ENCODE measurements around the gene PHACTR2.
"Not testable (repeated sequence)": the region's sequence is repeated elsewhere in the genome, so short reads cannot be mapped to it uniquely, and the experiment has no call there.

The PHACTR2 gene

DNA sequence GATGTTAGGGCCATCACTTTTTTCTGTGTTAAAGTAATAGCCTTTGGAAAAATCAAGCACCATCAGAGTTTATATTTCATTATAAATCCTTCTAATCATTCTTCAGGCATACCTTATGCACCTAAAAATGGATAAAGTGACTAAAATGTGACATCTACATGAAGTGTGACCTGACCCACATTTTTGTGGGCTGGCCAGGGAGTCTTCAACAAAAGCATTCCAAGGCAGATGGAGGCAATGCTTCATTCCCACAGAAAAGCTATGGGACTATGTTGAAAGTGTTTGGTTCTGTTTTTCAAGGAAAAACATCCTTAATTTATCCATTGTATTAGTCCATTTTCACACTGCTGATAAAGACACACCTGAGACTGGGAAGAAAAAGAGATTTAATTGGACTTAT lies 106.6 kb downstream of the PHACTR2 start:
- H3K27me3 ChIP-seq (ENCODE audit: control insufficient read depth, insufficient read depth, low read length) = no peaks in the 10 kb centered on the region
- DNase-seq (ENCODE audit: low read depth, low spot score) = no peak
- H3K4me3 ChIP-seq (ENCODE audit: low read length) = no peak overlapping the region
- no peak overlapping the region for H3K27ac ChIP-seq (ENCODE audit: low read length)
- no peaks in the 10 kb centered on the region for H3K4me1 ChIP-seq (ENCODE audit: control insufficient read depth, insufficient read depth, low read length)
- H3K9me3 ChIP-seq (ENCODE audit: control insufficient read depth, insufficient read depth, low read length) = no peaks in the 10 kb centered on the region
- H3K36me3 ChIP-seq (ENCODE audit: control insufficient read depth, insufficient read depth, low read length) = peaks cover 6% of the 10 kb centered on the region; the same call in 1 of the 2 replicates

DNA sequence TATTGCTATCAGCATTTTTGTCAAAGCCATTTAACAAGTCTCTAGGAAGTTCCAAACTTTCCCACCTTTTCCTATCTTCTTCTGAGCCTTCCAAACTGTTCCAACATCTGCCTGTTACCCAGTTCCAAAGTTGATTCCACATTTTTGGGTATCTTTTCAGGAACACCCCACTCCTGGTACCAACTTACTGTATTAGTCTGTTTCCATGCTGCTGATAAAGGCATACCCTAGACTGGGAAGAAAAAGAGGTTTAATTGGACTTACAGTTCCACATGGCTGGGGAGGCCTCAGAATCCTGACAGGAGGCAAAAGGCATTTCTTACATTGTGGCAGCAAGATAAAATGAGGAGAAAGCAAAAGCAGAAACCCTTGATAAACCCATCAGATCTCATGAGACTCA lies 108.6 kb downstream of the PHACTR2 start:
- H3K27ac ChIP-seq (ENCODE audit: low read length); DNase-seq (ENCODE audit: low read depth, low spot score); H3K36me3 ChIP-seq (ENCODE audit: control insufficient read depth, insufficient read depth, low read length); H3K27me3 ChIP-seq (ENCODE audit: control insufficient read depth, insufficient read depth, low read length); H3K4me3 ChIP-seq (ENCODE audit: low read length); H3K4me1 ChIP-seq (ENCODE audit: control insufficient read depth, insufficient read depth, low read length); H3K9me3 ChIP-seq (ENCODE audit: control insufficient read depth, insufficient read depth, low read length): not testable (repeated sequence)

DNA sequence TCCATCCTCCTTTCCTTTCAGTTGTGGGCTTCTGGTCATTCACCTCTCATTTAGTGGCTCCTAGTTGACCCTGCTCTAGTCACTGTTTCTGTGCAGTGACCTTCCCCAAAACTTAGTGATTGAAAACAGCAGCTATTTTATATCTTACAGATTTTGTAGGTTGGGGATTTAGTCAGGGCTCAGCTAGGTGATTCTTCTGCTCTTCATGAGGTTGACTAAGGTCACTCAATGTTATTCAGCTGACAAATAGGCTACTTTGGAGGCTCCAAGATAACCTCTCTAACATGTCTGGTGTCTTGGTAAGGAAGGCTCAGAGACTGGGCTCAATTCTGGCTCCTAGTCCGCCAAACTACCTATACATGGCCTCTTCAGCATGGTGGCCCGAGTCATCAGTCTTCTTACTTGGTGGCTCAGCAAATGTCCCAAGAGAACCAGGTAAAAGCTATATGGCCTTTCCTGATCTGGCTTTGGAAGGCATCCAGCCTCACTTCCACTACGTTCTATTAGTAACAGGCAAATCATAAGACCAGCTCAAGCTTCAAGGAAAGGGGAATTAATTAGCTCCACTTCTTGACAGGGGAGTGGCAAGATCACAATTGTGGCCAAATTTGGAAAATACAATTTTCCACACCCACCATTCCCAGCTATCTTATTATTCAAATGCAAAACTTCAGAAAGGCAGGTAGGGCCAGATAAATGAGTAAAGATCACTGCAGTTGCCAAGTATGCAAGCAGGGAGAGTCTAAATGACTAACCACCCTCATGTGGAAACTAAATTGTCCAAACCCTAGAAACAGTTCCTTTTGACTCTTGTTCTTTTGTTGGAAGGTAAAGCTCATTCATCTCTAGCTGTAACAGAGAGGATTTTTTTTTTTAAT lies 114.9 kb downstream of the PHACTR2 start:
- DNase-seq (ENCODE audit: low read depth, low spot score) = no peak
- Histone ChIP-seq H3K4me1 (ENCODE audit: control insufficient read depth, insufficient read depth, low read length) (no peaks in the 10 kb centered on the region), H3K4me3 (ENCODE audit: low read length) (no peak overlapping the region), H3K27me3 (ENCODE audit: control insufficient read depth, insufficient read depth, low read length) (no peaks in the 10 kb centered on the region), H3K27ac (ENCODE audit: low read length) (no peak overlapping the region), H3K36me3 (ENCODE audit: control insufficient read depth, insufficient read depth, low read length) (peaks cover 6% of the 10 kb centered on the region; the same call in 1 of the 2 replicates), H3K9me3 (ENCODE audit: control insufficient read depth, insufficient read depth, low read length) (no peaks in the 10 kb centered on the region)
- no CpG with 5 or more reads among the region's 3 CpGs for WGBS (ENCODE audit: insufficient coverage, insufficient read length)

DNA sequence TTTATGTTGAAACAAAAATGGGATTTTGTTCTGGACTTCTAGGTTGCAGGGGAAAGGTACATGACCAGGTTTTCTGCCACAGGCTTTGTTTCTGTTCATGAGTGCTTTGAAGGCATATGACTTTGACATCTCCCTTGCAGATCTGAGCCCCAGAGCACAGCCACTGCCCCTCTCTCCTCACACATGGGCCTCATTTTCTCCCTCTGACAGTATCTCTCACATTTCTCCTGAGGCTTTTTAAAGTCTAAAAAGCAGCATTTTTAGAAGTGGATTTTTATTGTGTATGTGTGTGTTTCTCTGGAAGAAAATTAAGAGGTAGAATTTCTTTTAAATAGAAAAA lies 115.5 kb downstream of the PHACTR2 start:
- Histone ChIP-seq H3K36me3 (ENCODE audit: control insufficient read depth, insufficient read depth, low read length) (peaks cover 6% of the 10 kb centered on the region; the same call in 1 of the 2 replicates), H3K27me3 (ENCODE audit: control insufficient read depth, insufficient read depth, low read length) (no peaks in the 10 kb centered on the region), H3K4me1 (ENCODE audit: control insufficient read depth, insufficient read depth, low read length) (no peaks in the 10 kb centered on the region), H3K4me3 (ENCODE audit: low read length) (no peak overlapping the region), H3K9me3 (ENCODE audit: control insufficient read depth, insufficient read depth, low read length) (no peaks in the 10 kb centered on the region), H3K27ac (ENCODE audit: low read length) (no peak overlapping the region)
- no peak for DNase-seq (ENCODE audit: low read depth, low spot score)

DNA sequence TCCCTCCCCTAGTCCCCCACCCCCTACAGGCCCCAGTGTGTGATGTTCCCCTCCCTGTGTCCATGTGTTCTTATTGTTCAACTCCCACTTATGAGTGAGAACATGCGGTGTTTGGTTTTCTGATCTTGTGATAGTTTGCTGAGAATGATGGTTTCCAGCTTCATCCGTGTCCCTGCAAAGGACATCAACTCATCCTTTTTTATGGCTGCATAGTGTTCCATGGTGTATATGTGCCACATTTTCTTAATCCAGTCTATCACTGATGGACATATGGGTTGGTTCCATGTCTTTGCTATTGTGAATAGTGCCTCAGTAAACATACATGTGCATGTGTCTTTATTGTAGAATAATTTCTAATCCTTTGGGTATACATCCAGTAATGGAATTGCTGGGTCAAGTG lies 118.8 kb downstream of the PHACTR2 start:
- WGBS (ENCODE audit: insufficient coverage, insufficient read length) = no CpG with 5 or more reads among the region's 2 CpGs
- H3K36me3 ChIP-seq (ENCODE audit: control insufficient read depth, insufficient read depth, low read length); DNase-seq (ENCODE audit: low read depth, low spot score); H3K4me3 ChIP-seq (ENCODE audit: low read length); H3K27me3 ChIP-seq (ENCODE audit: control insufficient read depth, insufficient read depth, low read length); H3K4me1 ChIP-seq (ENCODE audit: control insufficient read depth, insufficient read depth, low read length); H3K9me3 ChIP-seq (ENCODE audit: control insufficient read depth, insufficient read depth, low read length); H3K27ac ChIP-seq (ENCODE audit: low read length): not testable (repeated sequence)

DNA sequence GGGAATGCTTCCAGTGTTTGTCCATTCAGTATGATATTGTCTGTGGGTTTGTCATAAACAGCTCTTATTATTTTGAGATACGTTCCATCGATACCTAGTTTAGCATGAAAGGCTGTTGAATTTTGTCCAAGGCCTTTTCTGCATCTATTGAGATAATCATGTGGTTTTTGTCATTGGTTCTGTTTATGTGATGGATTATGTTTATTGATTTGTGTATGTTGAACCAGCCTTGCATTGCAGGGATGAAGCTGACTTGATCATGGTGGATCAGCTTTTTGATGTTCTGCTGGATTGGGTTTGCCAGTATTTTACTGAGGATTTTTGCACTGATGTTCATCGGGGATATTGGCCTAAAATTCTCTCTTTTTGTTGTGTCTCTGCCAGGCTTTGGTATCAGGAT lies 120.7 kb downstream of the PHACTR2 start:
- not testable (repeated sequence) for H3K4me3 ChIP-seq (ENCODE audit: low read length); H3K9me3 ChIP-seq (ENCODE audit: control insufficient read depth, insufficient read depth, low read length); H3K27ac ChIP-seq (ENCODE audit: low read length); DNase-seq (ENCODE audit: low read depth, low spot score); H3K4me1 ChIP-seq (ENCODE audit: control insufficient read depth, insufficient read depth, low read length); H3K36me3 ChIP-seq (ENCODE audit: control insufficient read depth, insufficient read depth, low read length); H3K27me3 ChIP-seq (ENCODE audit: control insufficient read depth, insufficient read depth, low read length)
- WGBS (ENCODE audit: insufficient coverage, insufficient read length) = no CpG with 5 or more reads among the region's 3 CpGs

DNA sequence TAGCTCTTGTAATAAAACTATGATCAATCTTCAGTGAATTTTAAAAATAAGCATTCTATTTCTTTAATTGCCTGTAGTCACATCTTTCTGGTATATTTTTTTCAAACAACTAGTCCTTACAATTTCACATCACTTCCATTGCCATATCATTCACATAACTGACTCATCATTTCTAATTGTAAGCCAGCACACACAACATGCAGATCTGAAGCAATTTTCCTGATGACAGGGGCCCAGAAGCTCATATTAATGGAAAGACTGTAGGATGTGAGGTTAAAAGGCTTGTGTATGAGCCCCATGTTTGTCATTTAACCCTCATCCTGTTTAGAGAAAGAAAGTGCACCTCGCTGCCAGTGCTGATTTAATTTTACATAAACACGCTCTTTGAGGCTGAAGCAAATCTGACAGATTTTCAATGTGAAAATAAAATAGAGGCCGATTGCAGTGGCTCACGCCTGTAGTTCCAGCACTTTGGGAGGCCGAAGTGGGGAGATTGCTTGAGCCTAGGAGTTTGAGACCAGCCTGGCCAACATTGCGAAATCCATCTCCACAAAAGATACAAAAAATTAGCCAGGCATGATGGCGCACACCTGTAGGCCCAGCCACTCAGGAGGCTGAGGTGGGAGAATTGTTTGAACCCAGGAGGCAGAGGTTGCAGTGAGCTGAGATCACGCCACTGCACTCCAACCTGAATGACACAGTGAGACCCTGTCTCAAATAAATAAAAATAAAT lies 125.2 kb downstream of the PHACTR2 start:
- Histone ChIP-seq H3K36me3 (ENCODE audit: control insufficient read depth, insufficient read depth, low read length) (no peaks in the 10 kb centered on the region; the same call in 1 of the 2 replicates), H3K27me3 (ENCODE audit: control insufficient read depth, insufficient read depth, low read length) (no peaks in the 10 kb centered on the region), H3K9me3 (ENCODE audit: control insufficient read depth, insufficient read depth, low read length) (no peaks in the 10 kb centered on the region), H3K4me3 (ENCODE audit: low read length) (no peak overlapping the region), H3K4me1 (ENCODE audit: control insufficient read depth, insufficient read depth, low read length) (no peaks in the 10 kb centered on the region), H3K27ac (ENCODE audit: low read length) (no peak overlapping the region)
- no CpG with 5 or more reads among the region's 8 CpGs for whole genome bisulfite sequencing (ENCODE audit: insufficient coverage, insufficient read length)
- no peak for DNase-seq (ENCODE audit: low read depth, low spot score)

DNA sequence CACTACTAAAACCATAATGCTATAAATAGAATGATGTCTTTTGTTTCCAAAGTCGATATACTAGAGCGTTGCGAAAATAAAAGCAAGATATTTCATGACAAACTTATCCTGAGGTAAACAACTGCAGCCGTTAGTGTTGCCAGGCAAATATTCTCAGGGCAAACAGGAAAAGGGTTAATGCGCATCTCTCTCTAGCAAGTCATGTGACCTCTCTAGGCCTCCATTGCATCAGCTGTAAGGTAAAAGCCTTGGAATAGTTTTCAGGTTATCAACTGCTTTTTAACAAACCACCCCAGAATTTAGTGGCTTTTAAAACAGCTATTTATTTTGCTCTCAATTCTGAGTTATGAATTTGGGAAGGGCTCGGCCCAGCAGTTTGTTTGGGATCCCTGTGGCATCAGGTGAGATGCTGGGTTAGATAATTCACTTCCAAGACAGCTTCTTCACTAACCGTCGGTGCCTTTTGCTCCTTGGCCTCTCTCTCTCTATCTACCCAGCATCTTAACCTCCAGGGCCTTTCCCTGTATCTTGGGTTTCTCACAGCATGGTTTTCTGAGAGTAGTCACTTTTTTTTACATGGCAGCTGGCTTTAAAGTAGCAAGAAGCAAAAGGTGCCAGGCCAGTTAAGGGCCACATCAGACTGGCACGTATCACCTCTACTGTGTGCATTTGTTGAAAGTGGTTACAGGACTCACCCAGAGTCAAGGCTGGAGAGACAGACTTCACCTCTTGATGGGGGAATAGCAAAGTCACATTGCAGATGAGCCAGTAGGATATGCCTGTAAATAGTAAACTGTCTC lies 126.2 kb downstream of the PHACTR2 start:
- no peak overlapping the region for H3K27ac ChIP-seq (ENCODE audit: low read length)
- no peak overlapping the region for H3K4me3 ChIP-seq (ENCODE audit: low read length)
- no peaks in the 10 kb centered on the region for H3K27me3 ChIP-seq (ENCODE audit: control insufficient read depth, insufficient read depth, low read length)
- WGBS (ENCODE audit: insufficient coverage, insufficient read length) = no CpG with 5 or more reads among the region's 9 CpGs
- DNase-seq (ENCODE audit: low read depth, low spot score) = no peak
- H3K36me3 ChIP-seq (ENCODE audit: control insufficient read depth, insufficient read depth, low read length) = no peaks in the 10 kb centered on the region; the same call in 1 of the 2 replicates
- H3K4me1 ChIP-seq (ENCODE audit: control insufficient read depth, insufficient read depth, low read length) = no peaks in the 10 kb centered on the region
- H3K9me3 ChIP-seq (ENCODE audit: control insufficient read depth, insufficient read depth, low read length) = no peaks in the 10 kb centered on the region

DNA sequence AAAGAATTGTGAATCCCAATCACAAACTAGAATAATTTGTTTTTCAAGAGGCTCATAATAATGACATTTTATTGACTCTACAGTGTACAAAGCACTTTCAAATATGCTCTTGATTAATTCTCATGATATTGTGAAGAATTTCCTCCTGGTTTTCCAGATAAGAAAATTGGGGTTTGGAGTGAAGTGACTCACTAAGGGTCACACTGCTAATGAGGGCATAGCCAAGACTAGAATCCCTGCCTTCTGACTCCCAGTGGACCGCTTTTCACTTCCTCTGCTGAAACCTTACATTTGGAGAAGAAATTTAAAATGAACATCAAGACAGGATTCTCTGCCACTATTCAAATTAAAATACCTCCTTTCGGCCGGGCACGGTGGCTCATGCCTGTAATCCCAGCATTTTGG lies 127.1 kb downstream of the PHACTR2 start:
- Histone ChIP-seq H3K4me3 (ENCODE audit: low read length) (no peak overlapping the region), H3K27ac (ENCODE audit: low read length) (no peak overlapping the region), H3K4me1 (ENCODE audit: control insufficient read depth, insufficient read depth, low read length) (no peaks in the 10 kb centered on the region), H3K27me3 (ENCODE audit: control insufficient read depth, insufficient read depth, low read length) (no peaks in the 10 kb centered on the region), H3K36me3 (ENCODE audit: control insufficient read depth, insufficient read depth, low read length) (no peaks in the 10 kb centered on the region; the same call in 1 of the 2 replicates), H3K9me3 (ENCODE audit: control insufficient read depth, insufficient read depth, low read length) (no peaks in the 10 kb centered on the region)
- WGBS (ENCODE audit: insufficient coverage, insufficient read length) = no CpG with 5 or more reads among the region's 4 CpGs
- DNase-seq (ENCODE audit: low read depth, low spot score) = no peak

DNA sequence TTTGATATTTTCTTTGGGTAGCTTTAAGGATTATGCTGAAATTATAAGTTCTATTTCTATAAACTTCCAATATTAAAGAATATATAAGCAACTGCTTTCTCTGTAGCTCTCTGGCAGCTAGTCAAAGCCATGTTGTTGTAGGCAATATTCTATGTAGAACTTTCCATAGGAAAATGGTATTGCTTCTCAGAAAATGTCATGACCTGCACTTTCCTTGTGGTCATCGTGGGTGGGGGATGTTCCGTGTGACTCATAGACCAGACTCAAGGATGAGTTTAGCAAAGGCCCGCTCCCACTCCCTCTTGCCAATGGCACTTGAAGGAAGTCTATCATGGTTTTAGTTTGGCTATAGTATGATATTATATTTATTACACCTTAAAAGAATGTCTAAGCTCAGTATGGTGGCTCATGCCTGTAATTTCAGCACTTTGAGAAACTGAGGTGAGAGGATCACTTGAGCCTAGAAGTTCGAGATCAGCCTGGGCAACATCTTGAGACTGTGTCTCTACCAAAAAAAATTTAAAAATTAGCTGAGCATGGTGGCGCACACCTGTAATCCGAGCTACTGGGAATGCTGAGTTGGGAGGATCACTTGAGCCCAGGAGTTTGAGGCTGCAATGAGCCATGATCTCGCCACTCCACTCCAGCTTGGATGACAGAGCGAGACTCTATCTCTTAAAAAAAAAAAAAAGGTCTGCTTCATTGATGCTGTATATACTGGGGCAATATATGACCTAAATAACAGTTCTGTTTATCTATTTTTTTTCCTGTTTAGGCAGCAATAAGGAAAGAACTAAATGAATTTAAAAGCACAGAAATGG lies 128.7 kb downstream of the PHACTR2 start:
- no peaks in the 10 kb centered on the region; the same call in 1 of the 2 replicates for H3K36me3 ChIP-seq (ENCODE audit: control insufficient read depth, insufficient read depth, low read length)
- DNase-seq (ENCODE audit: low read depth, low spot score) = no peak
- H3K9me3 ChIP-seq (ENCODE audit: control insufficient read depth, insufficient read depth, low read length) = no peaks in the 10 kb centered on the region
- no CpG with 5 or more reads among the region's 8 CpGs for WGBS (ENCODE audit: insufficient coverage, insufficient read length)
- H3K4me3 ChIP-seq (ENCODE audit: low read length) = no peak overlapping the region
- H3K27me3 ChIP-seq (ENCODE audit: control insufficient read depth, insufficient read depth, low read length) = no peaks in the 10 kb centered on the region
- no peak overlapping the region for H3K27ac ChIP-seq (ENCODE audit: low read length)
- H3K4me1 ChIP-seq (ENCODE audit: control insufficient read depth, insufficient read depth, low read length) = no peaks in the 10 kb centered on the region
